BJ (cell line): ENCODE data around the gene CLCNKB. TPM values are rescaled to one million over a fixed set of nuclear protein-coding genes. Genes with fewer than 3 reads are reported as not detected.

Experiments
- CTCF ChIA-PET: fragments of 350-600 bp; formaldehyde crosslinking; extraction: SDS; loops from one replicate; lab custom pipeline; 2021; ENCODE audit warnings: antibody characterized with exemption, inconsistent platforms; lab: Yijun Ruan, JAX
- POLR2A ChIA-PET: fragments of 300-600 bp; sonication (Branson Sonifier 250); formaldehyde crosslinking; extraction: SDS; loops from one replicate; lab custom pipeline; 2021; ENCODE audit warnings: antibody characterized with exemption; lab: Charles Lee
- DNase-seq: peaks from one replicate; pipeline ENCODE4 v3.0.0-alpha.2; 2011; ENCODE audit warnings: low read depth
- H3K27me3 ChIP-seq: 2 replicates; pipeline ENCODE4 v1.6.0; 2011; ENCODE audit warnings: low read length; ENCODE audit not compliant: control insufficient read depth, insufficient read depth
- H3K36me3 ChIP-seq: 2 replicates; pipeline ENCODE4 v1.5.1; 2011; ENCODE audit warnings: low read length; ENCODE audit not compliant: control insufficient read depth, insufficient read depth
- H3K4me3 ChIP-seq: 2 replicates; pipeline ENCODE4 v1.5.1; 2011; ENCODE audit warnings: low read depth, mild to moderate bottlenecking, control low read depth, low read length
- CTCF ChIP-seq: IDR thresholded peaks from 2 replicates; pipeline ENCODE4 v1.5.1; 2011; ENCODE audit warnings: low read depth, mild to moderate bottlenecking, control low read depth, inconsistent platforms, low read length, moderate library complexity; ENCODE audit not compliant: insufficient read depth
- polyA plus RNA-seq: library from polyadenylated mRNA; depleted of rRNA; stranded (reverse); fragments of >200 nt; gene quantifications from 2 replicates; pipeline ENCODE4 v1.2.3, GENCODE V29; 2011

CLCNKB gene
- polyA plus RNA-seq, 1 experiment = 0.83 TPM

- no peaks in the 10 kb centered on the region for H3K36me3 ChIP-seq
- H3K27me3 ChIP-seq = no peaks in the 10 kb centered on the region
- CTCF ChIA-PET = interaction anchor here (0.7 to 6.5 kb wide), 4 partner anchors 18 to 216 kb away, joined by 3 to 53 read pairs (median 3); partner anchors contain the start of gene FAM131C
- no peak for TF ChIP-seq CTCF
- DNase-seq = no peak
- POLR2A ChIA-PET = no interaction called here
- no peak overlapping the region for H3K4me3 ChIP-seq
Measured at GRCh38 chr1:16014509-16015482, 28.8 kb upstream of the CLCNKB start.

- POLR2A ChIA-PET = no interaction called here
- no peak for DNase-seq
- CTCF ChIA-PET = interaction anchor here (1.1 to 6.5 kb wide), 2 partner anchors 39 to 58 kb away, joined by 3 to 53 read pairs; partner anchors contain the start of gene FAM131C
Measured at GRCh38 chr1:16015491-16015890, 28.1 kb upstream of the CLCNKB start.

GRCh38 chr1:16015960-16016901 is 27.4 kb upstream of the CLCNKB start:
- Histone ChIP-seq H3K27me3 (no peaks in the 10 kb centered on the region), H3K4me3 (no peak overlapping the region), H3K36me3 (no peaks in the 10 kb centered on the region)
- ChIA-PET POLR2A (no interaction called here), CTCF (interaction anchor here (0.9 kb wide), 1 partner anchor 201 kb away, joined by 6 read pairs; no protein-coding TSS in a partner anchor)
- no peak for TF ChIP-seq CTCF
- DNase-seq = no peak

More at GRCh38 chr1:16015491-16015890, 28.1 kb upstream of the CLCNKB start:
- no peak for TF ChIP-seq CTCF
- no peaks in the 10 kb centered on the region for H3K27me3 ChIP-seq
- no peaks in the 10 kb centered on the region for H3K36me3 ChIP-seq
- no peak overlapping the region for H3K4me3 ChIP-seq

- no peak for DNase-seq
- Histone ChIP-seq H3K27me3 (peaks cover under 1% of the 10 kb centered on the region; the same call in 1 of the 2 replicates), H3K36me3 (no peaks in the 10 kb centered on the region), H3K4me3 (no peak overlapping the region; the same call in 1 of the 2 replicates)
- ChIA-PET POLR2A (no interaction called here), CTCF (interaction anchor here (0.9 to 4.0 kb wide), 4 partner anchors 8 to 225 kb away, joined by 4 to 29 read pairs (median 15); no protein-coding TSS in a partner anchor)
- TF ChIP-seq CTCF = no peak
Measured at GRCh38 chr1:16017076-16017460, 26.5 kb upstream of the CLCNKB start.
